Umbilical cord (tissue), 2 donors: ENCODE results near the gene SENP1. TPM values are rescaled to one million over a fixed set of nuclear protein-coding genes. Genes with fewer than 3 reads are reported as not detected.
"Not testable (repeated sequence)": the region's sequence is repeated elsewhere in the genome, so short reads cannot be mapped to it uniquely, and the experiment has no call there.

Experiments used
- DNase-seq: peaks from one replicate; pipeline ENCODE4 v3.0.0-alpha.2; 2015; ENCODE audit warnings: low spot score
- total RNA-seq: library from RNA; depleted of rRNA; stranded (reverse); fragments of >200 nt; gene quantifications from one replicate; pipeline ENCODE4 v1.2.3, GENCODE V29; 2014; ENCODE audit warnings: low replicate concordance; ENCODE audit not compliant: insufficient read depth

SENP1 gene
- total RNA-seq, 1 donor from 2014 or later: 45.0 TPM

- DNase-seq: no peak
These were observed 10.1 kb upstream of the SENP1 start for GRCh38 chr12:48115957-48116356.

GRCh38 chr12:48111312-48111693 lies 5.4 kb upstream of the SENP1 start:
- DNase-seq: not testable (repeated sequence)

- DNase-seq: no peak
These were observed 4.9 kb upstream of the SENP1 start for GRCh38 chr12:48110691-48111311.

GRCh38 chr12:48109424-48109823 lies 3.5 kb upstream of the SENP1 start:
- DNase-seq: no peak

GRCh38 chr12:48106681-48107613 lies 1.1 kb upstream of the SENP1 start:
- DNase-seq: no peak

- DNase-seq: peak; percentile 33
These were observed 485 bp downstream of the SENP1 start for GRCh38 chr12:48105321-48105866.

- no peak for DNase-seq
These were observed 1.3 kb downstream of the SENP1 start for GRCh38 chr12:48104531-48104930.

- peak; percentile 57 for DNase-seq
These were observed 13.3 kb downstream of the SENP1 start for GRCh38 chr12:48092611-48093010.

- DNase-seq: no peak
These were observed 19.6 kb downstream of the SENP1 start for GRCh38 chr12:48086327-48086726.

GRCh38 chr12:48084841-48085460 lies 20.9 kb downstream of the SENP1 start:
- no peak for DNase-seq

GRCh38 chr12:48084066-48084465 lies 21.8 kb downstream of the SENP1 start:
- peak; percentile 42 for DNase-seq

GRCh38 chr12:48080821-48081220 lies 25.1 kb downstream of the SENP1 start:
- DNase-seq: no peak

GRCh38 chr12:48080285-48080684 lies 25.6 kb downstream of the SENP1 start:
- DNase-seq: no peak

- DNase-seq: no peak
These were observed 27.0 kb downstream of the SENP1 start for GRCh38 chr12:48078901-48079300.

- DNase-seq: no peak
These were observed 28.8 kb downstream of the SENP1 start for GRCh38 chr12:48077111-48077510.

GRCh38 chr12:48075832-48076231 lies 30.0 kb downstream of the SENP1 start:
- DNase-seq: no peak

- no peak for DNase-seq
These were observed 31.6 kb downstream of the SENP1 start for GRCh38 chr12:48074266-48074665.

- no peak for DNase-seq
These were observed 33.6 kb downstream of the SENP1 start for GRCh38 chr12:48072266-48072665.

- DNase-seq: no peak
These were observed 34.1 kb downstream of the SENP1 start for GRCh38 chr12:48071808-48072207.

- no peak for DNase-seq
These were observed 35.1 kb downstream of the SENP1 start for GRCh38 chr12:48070731-48071130.

- DNase-seq: no peak
These were observed 35.8 kb downstream of the SENP1 start for GRCh38 chr12:48070033-48070432.

- DNase-seq: peak; percentile 19
These were observed 36.6 kb downstream of the SENP1 start for GRCh38 chr12:48069241-48069640.
